Calu3 (cell line): ENCODE data around the gene SENP8. TPM values are rescaled to one million over a fixed set of nuclear protein-coding genes. Genes with fewer than 3 reads are reported as not detected.

Experiments
- BruUV-seq: library from RNA; stranded (reverse); fragments of 400-500 nt; replicated peaks from 2 replicates; lab custom pipeline; 2021; lab: Mats Ljungman, UMichigan
- CTCF ChIA-PET: fragments of 300-600 bp; sonication (Branson Sonifier 250); formaldehyde crosslinking; loops from one replicate; lab custom pipeline; 2022; ENCODE audit warnings: antibody characterized with exemption; lab: Charles Lee
- DNase-seq: peaks from one replicate; pipeline ENCODE4 v3.0.0; 2022
- H3K27ac Mint-ChIP-seq: one replicate; pipeline ENCODE4 v1.8.0; 2022; ENCODE audit warnings: mixed read lengths; ENCODE audit not compliant: unreplicated experiment
- H3K27me3 Mint-ChIP-seq: one replicate; pipeline ENCODE4 v1.8.0; 2022; ENCODE audit warnings: mixed read lengths; ENCODE audit not compliant: unreplicated experiment
- H3K36me3 Mint-ChIP-seq: one replicate; pipeline ENCODE4 v1.8.0; 2022; ENCODE audit warnings: mild to moderate bottlenecking, moderate library complexity, mixed read lengths; ENCODE audit not compliant: insufficient read depth, unreplicated experiment
- H3K4me1 Mint-ChIP-seq: one replicate; pipeline ENCODE4 v1.8.0; 2022; ENCODE audit warnings: mild to moderate bottlenecking, low read depth, mixed read lengths; ENCODE audit not compliant: unreplicated experiment
- H3K4me3 Mint-ChIP-seq: one replicate; pipeline ENCODE4 v1.8.0; 2022; ENCODE audit warnings: mild to moderate bottlenecking, low read depth, moderate library complexity, mixed read lengths; ENCODE audit not compliant: unreplicated experiment
- H3K9me3 Mint-ChIP-seq: one replicate; pipeline ENCODE4 v1.8.0; 2022; ENCODE audit warnings: low read depth, mixed read lengths; ENCODE audit not compliant: unreplicated experiment
- CTCF ChIP-seq: fragments of 200-600 bp; IDR thresholded peaks from one replicate; pipeline ENCODE4 v1.8.0; 2022; ENCODE audit warnings: antibody characterized with exemption; ENCODE audit not compliant: unreplicated experiment
- intact Hi-C: fragments of 100-400 bp; cut with micrococcal nuclease; formaldehyde crosslinking; loops from one replicate; pipeline ENCODE4 v1.10.0; 2022; ENCODE audit not compliant: unreplicated experiment
- total RNA-seq: library from RNA; stranded (reverse); gene quantifications from 2 replicates; pipeline ENCODE4 v1.2.3, GENCODE V29; 2022

The SENP8 gene
- total RNA-seq, 1 experiment from 2014 or later = 3.6 TPM

GRCh38 chr15:72168131-72168807 lies 50.1 kb downstream of the SENP8 start:
- Mint-ChIP-seq H3K27ac (no peak overlapping the region), H3K36me3 (peaks cover 10% of the 10 kb centered on the region), H3K4me3 (no peak overlapping the region), H3K27me3 (no peaks in the 10 kb centered on the region), H3K9me3 (no peaks in the 10 kb centered on the region), H3K4me1 (peaks cover 8% of the 10 kb centered on the region)
- CTCF ChIA-PET = no interaction called here
- no peak for DNase-seq
- no TSS peak for BruUV-seq
- TF ChIP-seq CTCF = no peak
- intact Hi-C loops = no loop called here

DNA sequence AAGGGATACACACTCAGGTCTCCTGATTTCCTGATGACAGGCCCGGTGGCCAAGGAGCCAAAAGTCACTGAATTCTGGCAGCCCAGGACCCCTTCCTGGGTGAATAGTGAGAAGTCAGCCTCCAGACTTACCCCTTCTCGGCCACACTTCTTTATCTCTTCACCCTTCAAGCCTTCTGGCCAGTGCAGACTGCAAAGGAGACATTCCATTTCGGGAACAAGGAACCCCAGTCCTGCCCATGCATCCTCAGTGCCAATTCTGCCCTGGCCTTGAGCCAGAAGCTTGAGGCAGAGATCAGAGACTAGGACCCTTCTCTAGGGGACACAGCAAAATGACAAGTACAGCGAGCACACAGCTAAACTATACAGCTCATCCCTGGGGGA lies 50.6 kb downstream of the SENP8 start:
- Mint-ChIP-seq H3K9me3 (no peaks in the 10 kb centered on the region), H3K27ac (no peak overlapping the region), H3K4me3 (no peak overlapping the region), H3K27me3 (no peaks in the 10 kb centered on the region), H3K4me1 (peaks cover 8% of the 10 kb centered on the region), H3K36me3 (peaks cover 10% of the 10 kb centered on the region)
- no TSS peak for BruUV-seq
- no peak for TF ChIP-seq CTCF
- CTCF ChIA-PET = no interaction called here
- DNase-seq = no peak
- intact Hi-C loops = no loop called here

DNA sequence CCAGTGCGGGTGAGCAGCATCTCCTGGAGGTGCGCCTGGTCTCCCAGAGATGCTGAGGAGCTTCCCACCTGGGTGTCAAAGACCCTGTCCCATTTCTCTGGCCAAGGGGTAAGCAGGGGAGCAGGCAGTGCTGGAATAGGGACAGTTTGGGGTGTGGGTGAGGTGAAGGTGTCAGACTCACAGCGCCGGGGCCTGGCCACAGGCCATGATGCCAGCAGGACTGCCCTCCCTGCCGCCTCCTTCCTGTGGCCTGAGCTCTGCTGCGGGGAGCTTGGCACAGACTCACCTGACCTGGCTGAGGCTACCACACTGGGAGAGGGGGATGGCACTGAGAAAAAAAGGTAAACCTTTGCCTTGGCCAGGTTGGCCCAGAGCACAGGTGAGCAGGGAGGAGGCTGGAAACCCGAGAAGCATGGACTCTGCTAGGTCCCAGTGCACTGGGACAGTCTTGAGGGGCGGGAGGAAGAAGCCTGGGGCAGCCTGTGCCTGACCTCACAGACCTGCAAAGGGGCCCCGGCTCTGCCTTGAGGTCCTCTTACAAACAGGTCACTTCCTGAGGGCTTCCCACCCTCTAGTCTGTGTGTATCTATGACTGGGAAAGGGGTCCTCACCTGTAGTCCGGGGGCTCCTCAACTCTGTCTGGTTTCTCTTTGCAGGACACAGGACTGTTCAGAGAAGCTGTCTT lies 51.2 kb downstream of the SENP8 start:
- H3K36me3 Mint-ChIP-seq = peaks cover 10% of the 10 kb centered on the region
- CTCF ChIA-PET = no interaction called here

GRCh38 chr15:72169921-72170611 lies 51.9 kb downstream of the SENP8 start:
- H3K4me1 Mint-ChIP-seq = peaks cover 11% of the 10 kb centered on the region
- no peak overlapping the region for H3K4me3 Mint-ChIP-seq
- no peak overlapping the region for H3K27ac Mint-ChIP-seq
- H3K27me3 Mint-ChIP-seq = peaks cover 13% of the 10 kb centered on the region
- intact Hi-C loops = no loop called here
- CTCF ChIA-PET = no interaction called here
- BruUV-seq = no TSS peak
- H3K9me3 Mint-ChIP-seq = no peaks in the 10 kb centered on the region
- no peak for DNase-seq
- H3K36me3 Mint-ChIP-seq = peaks cover 10% of the 10 kb centered on the region
- TF ChIP-seq CTCF = no peak

More for the DNA sequence above, 51.2 kb downstream of the SENP8 start:
- intact Hi-C loops = no loop called here
- BruUV-seq = no TSS peak
- no peak for DNase-seq
- H3K9me3 Mint-ChIP-seq = no peaks in the 10 kb centered on the region
- H3K27me3 Mint-ChIP-seq = peaks cover 6% of the 10 kb centered on the region
- TF ChIP-seq CTCF = no peak
- no peak overlapping the region for H3K4me3 Mint-ChIP-seq
- H3K27ac Mint-ChIP-seq = no peak overlapping the region
- H3K4me1 Mint-ChIP-seq = peaks cover 8% of the 10 kb centered on the region
